Loucy (cell line): ENCODE results near the gene NLGN1.
"Not testable (repeated sequence)": the region's sequence is repeated elsewhere in the genome, so short reads cannot be mapped to it uniquely, and the experiment has no call there.

Experiments used
- H2AFZ ChIP-seq: fragments of 200-600 bp; sonication (generic); 2 replicates; pipeline ENCODE4 v1.6.0; 2016; ENCODE audit warnings: antibody characterized with exemption, mild to moderate bottlenecking, low read length, moderate library complexity
- H3F3A ChIP-seq: fragments of 200-600 bp; 2 replicates; pipeline ENCODE4 v1.6.0; 2016; ENCODE audit warnings: antibody characterized with exemption, low read depth, mild to moderate bottlenecking
- H3K27me3 ChIP-seq: fragments of 200-600 bp; sonication (generic); 2 replicates; pipeline ENCODE4 v1.6.1; 2014; ENCODE audit warnings: low read length, mild to moderate bottlenecking; ENCODE audit not compliant: insufficient read depth, poor library complexity, severe bottlenecking
- H3K36me3 ChIP-seq: fragments of 200-600 bp; sonication (generic); 2 replicates; pipeline ENCODE4 v1.6.1; 2016; ENCODE audit warnings: low read length; ENCODE audit not compliant: insufficient read depth
- H3K4me1 ChIP-seq: fragments of 200-600 bp; sonication (generic); 2 replicates; pipeline ENCODE4 v1.5.1; 2014; ENCODE audit warnings: low read length, mild to moderate bottlenecking; ENCODE audit not compliant: insufficient read depth, poor library complexity, severe bottlenecking
- H3K4me2 ChIP-seq: fragments of 200-600 bp; sonication (generic); 2 replicates; pipeline ENCODE4 v1.6.0; 2014; ENCODE audit warnings: antibody characterized with exemption, low read length, low read depth, mild to moderate bottlenecking; ENCODE audit not compliant: poor library complexity, severe bottlenecking
- H3K4me3 ChIP-seq: fragments of 200-600 bp; sonication (generic); 2 replicates; pipeline ENCODE4 v1.5.1; 2014; ENCODE audit warnings: low read length, mild to moderate bottlenecking, mixed read lengths; ENCODE audit not compliant: poor library complexity, severe bottlenecking
- H3K79me2 ChIP-seq: fragments of 200-600 bp; sonication (generic); 2 replicates; pipeline ENCODE4 v1.6.1; 2014; ENCODE audit warnings: low read length; ENCODE audit not compliant: insufficient read depth
- H3K9ac ChIP-seq: fragments of 200-600 bp; sonication (generic); 2 replicates; pipeline ENCODE4 v1.6.0; 2014; ENCODE audit warnings: mild to moderate bottlenecking, low read depth, low read length, moderate library complexity; ENCODE audit not compliant: poor library complexity, severe bottlenecking
- H3K9me2 ChIP-seq: fragments of 200-600 bp; sonication (generic); replicated peaks from 2 replicates; pipeline ENCODE4 v1.6.1; 2016; ENCODE audit warnings: low read depth, low read length, mixed read lengths
- H3K9me3 ChIP-seq: fragments of 200-600 bp; sonication (generic); 2 replicates; pipeline ENCODE4 v1.6.1; 2014; ENCODE audit warnings: mild to moderate bottlenecking, antibody characterized with exemption, low read length, low read depth; ENCODE audit not compliant: insufficient read depth
- H4K20me1 ChIP-seq: fragments of 200-600 bp; sonication (generic); 2 replicates; pipeline ENCODE4 v1.6.0; 2014; ENCODE audit warnings: antibody characterized with exemption, low read length, mild to moderate bottlenecking; ENCODE audit not compliant: insufficient read depth, poor library complexity, severe bottlenecking
- EZH2phosphoT487 ChIP-seq: fragments of 200-600 bp; IDR thresholded peaks from 2 replicates; pipeline ENCODE4 v1.6.1; 2018; ENCODE audit warnings: antibody characterized with exemption, mild to moderate bottlenecking, moderate library complexity, borderline replicate concordance
- TF ChIP-seq, protein P1 (sequence below): fragments of 200-600 bp; sonication (generic); conservative IDR thresholded peaks from 2 replicates; pipeline ENCODE4 v1.5.1; 2014; ENCODE audit warnings: mild to moderate bottlenecking, antibody characterized with exemption, low read length

The NLGN1 gene

DNA sequence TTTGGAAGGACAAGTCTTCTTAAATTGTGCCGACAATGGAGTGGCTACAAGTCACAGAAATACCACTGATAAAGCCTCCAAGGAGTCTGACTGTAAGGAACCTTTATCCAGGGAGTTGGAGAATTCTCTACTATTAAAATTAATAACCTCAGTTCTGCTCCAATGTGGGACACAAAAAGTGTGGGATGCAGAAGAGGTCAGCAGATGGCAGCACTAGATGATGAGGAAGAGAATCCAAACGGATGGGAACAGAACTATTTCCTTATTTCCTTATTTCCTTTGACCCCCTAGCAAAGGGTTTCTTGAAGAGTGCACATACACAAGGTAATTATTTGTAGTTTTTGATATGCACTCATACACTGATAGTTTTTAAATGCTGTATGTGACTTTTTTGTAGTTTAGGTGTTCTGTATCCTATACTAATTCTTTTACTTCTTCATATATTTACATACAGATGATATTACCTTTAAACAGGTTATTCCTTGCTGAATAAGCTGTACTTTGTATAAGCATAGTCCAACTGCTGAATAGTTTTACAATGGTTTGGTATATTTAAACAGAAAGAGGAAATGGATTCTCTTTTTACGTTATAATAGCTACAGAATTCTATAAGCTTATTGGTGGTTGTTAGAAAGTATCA is 25.6 kb upstream of the NLGN1 start:
- no peaks in the 10 kb centered on the region for H3K4me1 ChIP-seq

GRCh38 chr3:173380681-173381080 is 16.9 kb upstream of the NLGN1 start:
- Histone ChIP-seq H3K4me3 (no peak overlapping the region), H3K4me2 (no peak overlapping the region), H3F3A (no peaks in the 10 kb centered on the region), H3K9me3 (no peaks in the 10 kb centered on the region), H3K4me1 (no peaks in the 10 kb centered on the region), H3K79me2 (no peaks in the 10 kb centered on the region), H3K27me3 (no peaks in the 10 kb centered on the region), H4K20me1 (no peaks in the 10 kb centered on the region), H3K36me3 (no peaks in the 10 kb centered on the region), H3K9ac (no peak overlapping the region), H2AFZ (no peak overlapping the region), H3K9me2 (no peaks in the 10 kb centered on the region)
- TF ChIP-seq, protein P1, sequence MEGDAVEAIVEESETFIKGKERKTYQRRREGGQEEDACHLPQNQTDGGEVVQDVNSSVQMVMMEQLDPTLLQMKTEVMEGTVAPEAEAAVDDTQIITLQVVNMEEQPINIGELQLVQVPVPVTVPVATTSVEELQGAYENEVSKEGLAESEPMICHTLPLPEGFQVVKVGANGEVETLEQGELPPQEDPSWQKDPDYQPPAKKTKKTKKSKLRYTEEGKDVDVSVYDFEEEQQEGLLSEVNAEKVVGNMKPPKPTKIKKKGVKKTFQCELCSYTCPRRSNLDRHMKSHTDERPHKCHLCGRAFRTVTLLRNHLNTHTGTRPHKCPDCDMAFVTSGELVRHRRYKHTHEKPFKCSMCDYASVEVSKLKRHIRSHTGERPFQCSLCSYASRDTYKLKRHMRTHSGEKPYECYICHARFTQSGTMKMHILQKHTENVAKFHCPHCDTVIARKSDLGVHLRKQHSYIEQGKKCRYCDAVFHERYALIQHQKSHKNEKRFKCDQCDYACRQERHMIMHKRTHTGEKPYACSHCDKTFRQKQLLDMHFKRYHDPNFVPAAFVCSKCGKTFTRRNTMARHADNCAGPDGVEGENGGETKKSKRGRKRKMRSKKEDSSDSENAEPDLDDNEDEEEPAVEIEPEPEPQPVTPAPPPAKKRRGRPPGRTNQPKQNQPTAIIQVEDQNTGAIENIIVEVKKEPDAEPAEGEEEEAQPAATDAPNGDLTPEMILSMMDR: no peak
- TF ChIP-seq EZH2phosphoT487: no peak

More for the DNA sequence above, 25.6 kb upstream of the NLGN1 start:
- Histone ChIP-seq H2AFZ (no peak overlapping the region), H3K4me2 (no peak overlapping the region), H4K20me1 (no peaks in the 10 kb centered on the region), H3K4me3 (no peak overlapping the region), H3F3A (no peaks in the 10 kb centered on the region), H3K36me3 (no peaks in the 10 kb centered on the region), H3K9me3 (no peaks in the 10 kb centered on the region), H3K9me2 (no peaks in the 10 kb centered on the region), H3K9ac (no peak overlapping the region), H3K79me2 (no peaks in the 10 kb centered on the region), H3K27me3 (no peaks in the 10 kb centered on the region)
- TF ChIP-seq EZH2phosphoT487: no peak
- TF ChIP-seq, protein P1: peak; percentile 59

- not testable (repeated sequence) for H3K4me2 ChIP-seq, H3K79me2 ChIP-seq, H3F3A ChIP-seq, H3K36me3 ChIP-seq, H3K9me3 ChIP-seq, H3K9ac ChIP-seq, H3K4me3 ChIP-seq, H3K27me3 ChIP-seq, H3K4me1 ChIP-seq, H4K20me1 ChIP-seq, H2AFZ ChIP-seq, H3K9me2 ChIP-seq
These were observed 15.6 kb upstream of the NLGN1 start for GRCh38 chr3:173381936-173382335.

- no peaks in the 10 kb centered on the region for H3K9me2 ChIP-seq
- peak overlapping the region; percentile 43 for H3K9ac ChIP-seq
- H2AFZ ChIP-seq: peak overlapping the region; percentile 67
- no peaks in the 10 kb centered on the region for H3K9me3 ChIP-seq
- H3K27me3 ChIP-seq: no peaks in the 10 kb centered on the region
- H3K79me2 ChIP-seq: no peaks in the 10 kb centered on the region
- H4K20me1 ChIP-seq: no peaks in the 10 kb centered on the region
- TF ChIP-seq, protein P1: no peak
- TF ChIP-seq EZH2phosphoT487: no peak
- peak overlapping the region; percentile 73 for H3K4me2 ChIP-seq
- no peaks in the 10 kb centered on the region for H3K4me1 ChIP-seq
- H3F3A ChIP-seq: no peaks in the 10 kb centered on the region
- no peaks in the 10 kb centered on the region for H3K36me3 ChIP-seq
- peak overlapping the region; percentile 61 for H3K4me3 ChIP-seq
These were observed 2.5 kb upstream of the NLGN1 start for GRCh38 chr3:173395073-173395411.
